Measurements from ENCODE around the gene CIPC. TPM values are rescaled to one million over a fixed set of nuclear protein-coding genes. Genes with fewer than 3 reads are reported as not detected.

CIPC gene
- total RNA-seq, 1 donor from 2014 or later, result 22.5 TPM

GRCh38 chr14:77065851-77066577, 32.0 kb upstream of the CIPC start:
- Mint-ChIP-seq H3K27me3 (ENCODE audit: insufficient read depth, low read depth) (peaks cover 10% of the 10 kb centered on the region), H3K9me3 (no peaks in the 10 kb centered on the region), H3K27ac (peak overlapping the region; percentile 83), H3K4me1 (peaks cover 58% of the 10 kb centered on the region), H3K36me3 (peaks cover 2% of the 10 kb centered on the region), H3K4me3 (no peak overlapping the region)
- H3K36me3 ChIP-seq, result no peaks in the 10 kb centered on the region
- no peaks in the 10 kb centered on the region for H3K27me3 ChIP-seq
- TF ChIP-seq CTCF (IDR thresholded peaks at IDR 0.05) (no peak), EZH2 (IDR thresholded peaks at IDR 0.05) (no peak)
- no peaks in the 10 kb centered on the region for H3F3A ChIP-seq (ENCODE audit: low read depth)
- no peak overlapping the region for H3K27ac ChIP-seq
- DNase-seq (ENCODE audit: low spot score), result no peak
- no peaks in the 10 kb centered on the region for H3K9me3 ChIP-seq (ENCODE audit: low read depth)
- no peak overlapping the region for H2AFZ ChIP-seq (replicated peaks)
- H3K79me2 ChIP-seq (ENCODE audit: low read depth), result no peaks in the 10 kb centered on the region
- peaks cover 11% of the 10 kb centered on the region for H3K4me1 ChIP-seq
- no peaks in the 10 kb centered on the region for H4K20me1 ChIP-seq (ENCODE audit: low read depth)
- H3K4me3 ChIP-seq, result no peak overlapping the region
- no peak overlapping the region for H3K9ac ChIP-seq
- H3K4me2 ChIP-seq, result no peak overlapping the region

- Mint-ChIP-seq H3K27ac (peak overlapping the region; percentile 83), H3K4me1 (peaks cover 59% of the 10 kb centered on the region), H3K9me3 (no peaks in the 10 kb centered on the region), H3K36me3 (peaks cover 2% of the 10 kb centered on the region), H3K4me3 (no peak overlapping the region), H3K27me3 (ENCODE audit: insufficient read depth, low read depth) (peaks cover 10% of the 10 kb centered on the region)
- Histone ChIP-seq H2AFZ (replicated peaks) (no peak overlapping the region), H4K20me1 (ENCODE audit: low read depth) (no peaks in the 10 kb centered on the region), H3K27ac (no peak overlapping the region), H3K4me3 (no peak overlapping the region), H3K36me3 (no peaks in the 10 kb centered on the region), H3K9me3 (ENCODE audit: low read depth) (no peaks in the 10 kb centered on the region), H3K79me2 (ENCODE audit: low read depth) (no peaks in the 10 kb centered on the region), H3K27me3 (no peaks in the 10 kb centered on the region), H3K9ac (no peak overlapping the region), H3F3A (ENCODE audit: low read depth) (no peaks in the 10 kb centered on the region), H3K4me2 (no peak overlapping the region), H3K4me1 (peaks cover 11% of the 10 kb centered on the region)
- no peak for DNase-seq (ENCODE audit: low spot score)
- no peak for TF ChIP-seq CTCF (IDR thresholded peaks at IDR 0.05)
- no peak for TF ChIP-seq EZH2phosphoT487 (IDR thresholded peaks at IDR 0.05)
- no peak for TF ChIP-seq EZH2 (IDR thresholded peaks at IDR 0.05)
Observed at GRCh38 chr14:77066578-77067172, 31.4 kb upstream of the CIPC start.

- Histone ChIP-seq H3K27ac (no peak overlapping the region), H3F3A (ENCODE audit: low read depth) (no peaks in the 10 kb centered on the region), H3K9ac (no peak overlapping the region), H3K27me3 (no peaks in the 10 kb centered on the region), H4K20me1 (ENCODE audit: low read depth) (no peaks in the 10 kb centered on the region), H3K79me2 (ENCODE audit: low read depth) (no peaks in the 10 kb centered on the region), H2AFZ (replicated peaks) (no peak overlapping the region), H3K4me1 (peaks cover 11% of the 10 kb centered on the region), H3K9me3 (ENCODE audit: low read depth) (no peaks in the 10 kb centered on the region), H3K36me3 (no peaks in the 10 kb centered on the region), H3K4me2 (no peak overlapping the region), H3K4me3 (no peak overlapping the region)
- Mint-ChIP-seq H3K4me1 (peaks cover 66% of the 10 kb centered on the region), H3K36me3 (peaks cover 2% of the 10 kb centered on the region), H3K4me3 (no peak overlapping the region), H3K27me3 (ENCODE audit: insufficient read depth, low read depth) (peaks cover 10% of the 10 kb centered on the region), H3K27ac (peak overlapping the region; percentile 9), H3K9me3 (peaks cover 2% of the 10 kb centered on the region)
- peak; percentile 80 for DNase-seq (ENCODE audit: low spot score)
- peak; percentile 91 for TF ChIP-seq CTCF (IDR thresholded peaks at IDR 0.05)
- TF ChIP-seq EZH2phosphoT487 (IDR thresholded peaks at IDR 0.05), result no peak
- no peak for TF ChIP-seq EZH2 (IDR thresholded peaks at IDR 0.05)
Observed at GRCh38 chr14:77067632-77068516, 30.2 kb upstream of the CIPC start.

Measured in neural progenitor cell (in vitro differentiated cells).